Left cardiac atrium (tissue), 4 donors: Measurements from ENCODE around the gene PIH1D2. TPM values are rescaled to one million over a fixed set of nuclear protein-coding genes. Genes with fewer than 3 reads are reported as not detected.
"Not testable (repeated sequence)": the region's sequence is repeated elsewhere in the genome, so short reads cannot be mapped to it uniquely, and the experiment has no call there.

Source experiments
- ATAC-seq, 2 donors: fragments of 200-7000 bp; cut with Tn5 transposase; one replicate each; pipeline ENCODE4 v1.9.1; 2020; ENCODE audit warnings: mild to moderate bottlenecking in 2 of 2, moderate library complexity in 2 of 2
- DNase-seq: peaks from one replicate; pipeline ENCODE4 v3.0.0-alpha.2; 2020
- intact Hi-C, 2 donors: fragments of 100-400 bp; cut with DNase I; formaldehyde crosslinking; loops; one replicate each; pipeline versions ENCODE4 v1.14.1 to v1.15.1; 2022 to 2023
- long read RNA-seq: library from polyadenylated mRNA; unstranded; transcript quantifications from one replicate; pipeline ENCODE4 v2.0.0, GENCODE V29; 2021
- total RNA-seq, 2 donors: library from RNA; stranded (reverse); fragmentation: NEBNext Ultra II Directional; extraction: Animal tissue kit (Norgen Biotek cat#: 25700); gene quantifications; one replicate each; pipeline ENCODE4 v1.2.1, GENCODE V29; 2021
- donor health status: DM: no; HTN: yes; CAD: no.
- donor health status: DM: no; HTN: yes; CAD: no; lungs with severe emphysema.
- donor health status: DM: yes; HTN: yes; CAD: no.
- donor health status: Dilated cardiomyopathy.

Gene PIH1D2
- 1 to 10 TPM in 1 of 2 donors, under 1 TPM in 1; 0.76 to 1.3 TPM for total RNA-seq
- long read RNA-seq: 0 reads

DNA sequence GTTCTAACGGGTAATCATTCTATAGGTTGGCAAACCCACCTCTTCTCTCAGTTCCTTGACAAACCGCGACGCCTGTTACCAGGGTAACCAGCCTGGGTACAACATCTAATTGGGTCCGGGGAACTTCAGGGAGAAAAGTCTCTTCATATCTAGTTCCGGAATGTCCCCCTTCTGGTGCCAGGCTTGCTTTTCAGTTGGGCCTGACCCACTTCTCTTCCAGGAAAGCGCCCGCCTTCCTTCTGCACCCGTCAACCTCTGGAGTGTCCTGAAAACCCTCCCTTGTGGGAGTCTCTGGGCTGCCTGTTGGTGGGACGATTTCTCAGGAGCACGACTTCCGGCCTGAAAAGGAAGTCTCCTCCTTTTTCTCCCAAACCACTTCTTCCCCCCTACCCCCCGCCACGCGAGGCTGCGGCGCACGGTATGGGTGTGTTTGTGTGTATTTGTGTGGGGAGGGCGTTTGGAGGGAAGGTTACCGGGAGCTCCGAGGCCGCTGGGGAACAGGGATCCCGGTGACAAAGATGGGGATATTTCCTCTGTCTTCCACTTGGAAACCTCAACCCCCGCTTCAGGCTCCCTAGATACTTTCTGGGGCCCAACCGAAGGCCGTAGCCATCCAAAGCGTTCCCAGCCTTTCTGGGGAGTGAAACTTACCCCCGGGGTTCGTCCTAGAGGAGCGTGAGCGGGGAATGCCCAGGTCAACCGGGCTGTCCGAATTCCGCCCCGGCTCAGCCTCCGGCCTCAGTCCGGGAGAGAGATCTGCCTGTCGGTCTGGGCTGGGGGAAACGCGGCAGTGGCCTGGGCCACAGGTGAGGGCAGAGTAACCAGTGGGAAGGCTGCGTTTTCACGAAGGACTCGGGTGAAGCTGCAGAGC lies at the start of gene PIH1D2, which contains the start of gene NKAPD1:
TSS of gene PIH1D2 (minus strand) at position 77 of the 871 bp plus-strand sequence. CDS start 843 bp downstream, outside the sequence.
TSS of gene NKAPD1 (plus strand) at position 359 of the 871 bp plus-strand sequence. CDS start 1,276 bp downstream, outside the sequence.
- DNase-seq (peak; percentile 83), ATAC-seq (peak; percentile 92 to 94)
- intact Hi-C loops: no loop called here

GRCh38 chr11:112123129-112123528 lies 49.3 kb upstream of the PIH1D2 start:
- ATAC-seq: no peak
- intact Hi-C loops: no loop called here

DNA sequence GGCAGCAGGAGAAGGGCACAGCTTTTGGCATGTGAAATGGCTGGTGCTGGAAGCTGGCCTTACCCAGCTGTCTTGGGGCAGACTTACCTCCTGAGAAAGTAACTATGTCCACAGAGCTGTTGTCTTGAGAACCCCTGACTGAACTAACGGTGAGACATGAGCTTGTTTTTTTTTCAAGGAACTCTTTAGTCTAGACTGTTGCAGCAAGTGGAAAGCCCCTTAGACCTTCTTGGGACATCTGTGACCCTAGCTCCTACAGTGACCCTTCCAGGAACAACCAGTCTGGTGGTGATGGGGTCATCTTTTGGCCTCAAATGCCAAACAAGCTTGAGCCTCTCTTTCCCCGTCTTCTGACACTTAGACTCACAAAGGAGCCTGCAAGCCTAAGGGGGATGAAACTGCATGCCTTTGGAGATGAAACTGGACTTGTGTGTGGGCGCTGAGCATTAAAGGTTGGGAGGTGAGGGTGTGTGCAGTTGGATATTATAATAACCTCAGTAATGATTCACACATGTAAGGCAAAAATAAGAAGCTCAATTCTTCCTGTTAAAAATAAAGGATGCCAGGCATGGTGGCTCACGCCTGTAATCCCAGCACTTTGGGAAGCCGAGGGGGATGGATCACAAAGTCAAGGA lies 48.3 kb upstream of the PIH1D2 start:
- intact Hi-C loops: no loop called here
- ATAC-seq: no peak

More at GRCh38 chr11:112123129-112123528, 49.3 kb upstream of the PIH1D2 start:
- no peak for DNase-seq

DNA sequence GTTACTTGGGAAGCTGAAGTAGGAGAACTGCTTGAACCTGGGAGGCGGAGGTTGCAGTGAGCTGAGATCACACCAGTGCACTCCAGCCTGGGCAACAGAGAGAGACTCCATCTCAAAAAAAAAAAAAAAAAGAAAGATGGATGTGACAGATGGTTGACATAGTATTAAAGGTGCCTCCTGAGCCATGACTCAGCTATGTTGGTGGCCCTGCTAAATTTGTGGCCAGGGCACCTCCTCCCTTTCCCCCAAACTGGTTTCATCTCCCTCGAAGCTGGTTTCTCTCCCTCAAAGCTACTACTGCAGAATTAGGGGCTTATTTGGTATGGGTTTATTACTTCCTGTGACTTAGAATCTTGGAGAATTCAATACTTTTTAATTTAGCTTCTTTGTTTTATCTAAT lies 44.4 kb upstream of the PIH1D2 start:
- ATAC-seq (no peak), DNase-seq (no peak)
- intact Hi-C loops: no loop called here

More for the DNA sequence above, 48.3 kb upstream of the PIH1D2 start:
- DNase-seq: no peak

- DNase-seq (no peak), ATAC-seq (no peak)
- intact Hi-C loops: no loop called here
These were observed 41.6 kb upstream of the PIH1D2 start for GRCh38 chr11:112115386-112115785.

GRCh38 chr11:112114460-112114859 lies 40.6 kb upstream of the PIH1D2 start:
- ATAC-seq (no peak), DNase-seq (no peak)
- intact Hi-C loops: loop anchor here in 1 of 2 donors (5.0 kb wide), 1 partner anchor 168 kb away; no protein-coding TSS in a partner anchor

- ATAC-seq (peak; percentile 72 to 79), DNase-seq (no peak)
- intact Hi-C loops: loop anchor here in 1 of 2 donors (5.0 kb wide), 1 partner anchor 169 kb away; no protein-coding TSS in a partner anchor
These were observed 40.0 kb upstream of the PIH1D2 start for GRCh38 chr11:112113539-112114457.

- ATAC-seq (no peak), DNase-seq (no peak)
- intact Hi-C loops: no loop called here
These were observed 32.3 kb upstream of the PIH1D2 start for GRCh38 chr11:112106070-112106469.

- no peak for DNase-seq
- ATAC-seq: no peak
- intact Hi-C loops: no loop called here
These were observed 29.6 kb upstream of the PIH1D2 start for GRCh38 chr11:112103446-112103845.

- no peak for ATAC-seq
- no peak for DNase-seq
- intact Hi-C loops: no loop called here
These were observed 26.6 kb upstream of the PIH1D2 start for GRCh38 chr11:112100462-112100861.

GRCh38 chr11:112097734-112098528 lies 24.1 kb upstream of the PIH1D2 start:
- ATAC-seq: no peak
- no peak for DNase-seq
- intact Hi-C loops: no loop called here

GRCh38 chr11:112096194-112096593 lies 22.4 kb upstream of the PIH1D2 start:
- no peak for ATAC-seq
- intact Hi-C loops: no loop called here
- DNase-seq: no peak

GRCh38 chr11:112095302-112095701 lies 21.5 kb upstream of the PIH1D2 start:
- ATAC-seq, intact Hi-C loops, DNase-seq: not testable (repeated sequence)

GRCh38 chr11:112087212-112087611 lies 13.4 kb upstream of the PIH1D2 start:
- ATAC-seq (peak in 1 of 2 donors; percentile 8), DNase-seq (no peak)
- intact Hi-C loops: no loop called here

DNA sequence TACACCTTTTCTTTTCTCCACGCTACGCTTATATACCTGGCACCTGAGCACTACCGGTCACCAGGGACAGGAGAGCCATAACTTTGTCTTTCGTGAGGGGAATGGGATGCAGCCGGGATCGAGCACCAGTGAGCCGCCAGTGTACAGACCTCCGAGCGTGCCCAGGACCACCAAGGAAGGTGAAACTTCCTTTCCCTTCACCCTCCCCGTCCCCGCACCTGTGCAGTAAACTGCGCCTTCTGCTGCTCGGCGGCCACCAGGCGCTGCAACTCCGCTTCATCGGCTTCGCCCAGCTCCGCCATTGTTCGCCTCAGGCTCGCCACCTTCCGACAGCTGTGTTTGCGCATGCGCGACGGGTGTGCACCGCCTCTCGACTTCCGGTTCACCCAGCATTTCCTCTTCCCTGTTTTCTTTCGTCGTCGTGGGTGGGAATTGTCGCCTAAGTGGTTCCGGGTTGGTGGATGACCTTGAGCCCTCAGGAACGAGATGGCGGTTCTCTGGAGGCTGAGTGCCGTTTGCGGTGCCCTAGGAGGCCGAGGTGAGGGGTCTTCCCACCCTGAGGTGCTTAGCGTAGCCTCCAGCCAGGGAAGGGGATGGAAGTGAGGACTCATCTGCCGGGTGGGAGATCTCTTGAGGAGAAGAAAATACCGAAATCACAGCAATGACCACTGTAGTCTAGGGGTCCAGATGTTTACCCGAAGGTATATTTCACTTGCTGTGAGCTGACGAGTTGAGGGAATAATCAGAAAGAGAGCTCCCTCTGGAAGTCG lies 12.8 kb upstream of the PIH1D2 start, which contains the start of the genes SDHD and TIMM8B:
TSS of gene SDHD (plus strand) at position 452 of the 770 bp plus-strand sequence. CDS start at position 487, 35 bp downstream.
TSS of gene TIMM8B (minus strand) at position 335 of the 770 bp plus-strand sequence. CDS start at position 302, 33 bp downstream.
- ATAC-seq: peak; percentile 98
- intact Hi-C loops: no loop called here
- DNase-seq: peak; percentile 95

DNA sequence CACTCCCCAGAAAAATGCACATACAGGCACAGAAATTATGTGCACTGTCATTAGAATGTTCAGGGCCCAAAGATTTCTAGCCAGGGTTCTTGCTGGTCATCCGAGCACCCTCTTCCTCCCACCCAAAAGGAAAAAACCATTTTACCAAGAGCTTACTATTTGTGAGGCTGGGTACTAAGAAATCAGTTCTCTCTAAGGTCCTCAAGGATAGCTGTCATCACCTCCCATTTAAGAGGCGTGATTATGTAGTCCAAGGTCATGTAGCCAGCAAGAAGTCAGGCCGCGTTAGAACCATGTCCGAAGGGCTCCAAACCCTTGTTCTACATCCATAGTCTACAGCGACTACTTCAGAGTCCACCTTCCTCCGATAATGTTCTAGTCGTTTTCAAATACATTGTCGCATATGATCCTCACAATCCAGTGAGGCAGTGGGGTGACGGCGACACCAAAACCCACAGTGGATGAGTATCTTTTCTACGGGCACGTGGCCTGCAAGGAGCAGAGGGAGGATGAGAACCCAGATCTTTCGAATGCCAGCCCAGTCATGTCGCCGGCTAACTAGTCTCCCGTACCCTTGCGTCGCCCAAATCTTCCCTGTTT lies 12.1 kb upstream of the PIH1D2 start:
- intact Hi-C loops: no loop called here
- peak; percentile 32 to 49 for ATAC-seq
- no peak for DNase-seq

DNA sequence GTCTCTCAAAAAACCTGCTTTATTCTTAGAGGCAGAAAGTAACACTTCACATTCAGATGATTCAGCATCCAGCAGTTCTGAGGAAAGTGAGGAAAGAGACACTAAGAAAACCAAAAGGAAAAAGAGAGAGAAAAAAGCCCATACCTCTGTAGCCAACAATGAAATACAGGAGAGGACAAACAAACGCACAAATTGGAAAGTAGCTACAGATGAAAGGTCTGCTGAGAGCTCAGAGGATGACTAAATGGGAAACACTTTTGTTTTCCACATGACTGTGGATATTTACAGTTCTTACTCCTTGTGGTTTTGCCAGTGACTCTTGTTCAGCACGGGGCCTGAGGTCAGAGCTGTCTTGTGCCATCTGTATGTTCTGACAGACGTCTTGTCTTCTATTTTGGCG lies 8.9 kb upstream of the PIH1D2 start:
- no peak for ATAC-seq
- intact Hi-C loops: no loop called here
- DNase-seq: no peak
